ENCODE results near the gene PCYOX1L.
A peak's percentile ranks its signal among the peaks of the same experiment; 100 is the strongest.

- TF ChIP-seq SIN3A (conservative IDR thresholded peaks at IDR 0.05 in 1 of 2, IDR thresholded peaks at IDR 0.05 in 1 of 2; ENCODE audit: low read depth in 1 of 2, low read length in 2 of 2) = no peak
- TF ChIP-seq POLR2AphosphoS5 (IDR thresholded peaks at IDR 0.05; ENCODE audit: low read depth, low read length) = no peak
- TF ChIP-seq CTCF (IDR thresholded peaks at IDR 0.05; ENCODE audit: control extremely low read depth in 1 of 3, insufficient read depth in 1 of 3, low read depth in 1 of 3, low read length in 3 of 3) = peak; percentile 96 to 97 (median 97)
- no peak for TF ChIP-seq USF2 (IDR thresholded peaks at IDR 0.05; ENCODE audit: low read length)
- TF ChIP-seq SP1 (IDR thresholded peaks at IDR 0.05; ENCODE audit: low read depth, low read length) = no peak
These were observed 24.1 kb downstream of the PCYOX1L start for GRCh38 chr5:149381986-149382338.
